NCI-H748 (cell line): ENCODE data around the gene LAGE3.

Source experiments
- DNase-seq: peaks from one replicate; lab custom pipeline; 2025; ENCODE audit not compliant: unreplicated experiment; lab: John Stamatoyannopoulos, UW

Gene LAGE3

GRCh38 chrX:154436374-154436982 is 42.6 kb downstream of the LAGE3 start:
- peak; percentile 64 for DNase-seq

- no peak for DNase-seq
These were observed 43.8 kb downstream of the LAGE3 start for GRCh38 chrX:154435171-154435733.

GRCh38 chrX:154434394-154435168 is 44.5 kb downstream of the LAGE3 start:
- DNase-seq, result no peak

DNA sequence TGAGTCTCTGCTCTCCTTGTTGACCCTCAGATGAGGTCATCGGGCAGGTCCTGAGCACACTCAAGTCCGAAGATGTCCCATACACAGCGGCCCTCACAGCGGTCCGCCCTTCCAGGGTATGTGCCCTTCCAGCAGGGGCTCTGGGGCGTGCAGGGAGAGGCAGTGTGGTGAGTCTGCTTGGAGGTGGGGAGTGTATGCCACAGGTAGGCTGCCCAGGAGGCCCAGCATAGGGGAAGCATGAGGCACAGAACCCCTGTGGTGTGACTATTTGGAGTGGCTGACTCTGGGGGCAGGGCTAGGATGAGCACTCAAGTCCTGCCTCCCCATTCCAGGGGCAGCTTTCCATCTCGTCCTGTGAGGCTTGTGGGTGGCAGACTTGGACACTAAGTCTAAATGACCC is 45.5 kb downstream of the LAGE3 start:
- DNase-seq, result no peak

DNA sequence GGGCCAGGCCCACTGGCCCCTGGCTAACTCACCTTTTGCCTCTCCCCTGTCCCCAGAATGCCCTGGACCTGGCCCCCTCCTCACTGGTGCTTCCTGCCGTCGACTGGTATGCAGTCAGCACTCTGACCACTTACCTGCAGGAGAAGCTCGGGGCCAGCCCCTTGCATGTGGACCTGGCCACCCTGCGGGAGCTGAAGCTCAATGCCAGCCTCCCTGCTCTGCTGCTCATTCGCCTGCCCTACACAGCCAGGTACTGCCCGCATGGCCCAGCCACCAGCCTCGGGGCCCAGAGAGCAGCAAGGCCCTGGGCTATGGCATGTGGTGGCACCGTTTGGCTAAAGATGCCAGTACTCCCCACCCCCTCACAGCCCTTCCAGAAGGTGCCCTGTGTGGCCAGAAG is 46.9 kb downstream of the LAGE3 start:
- DNase-seq, result no peak

GRCh38 chrX:154431341-154431740 is 47.7 kb downstream of the LAGE3 start:
- no peak for DNase-seq

DNA sequence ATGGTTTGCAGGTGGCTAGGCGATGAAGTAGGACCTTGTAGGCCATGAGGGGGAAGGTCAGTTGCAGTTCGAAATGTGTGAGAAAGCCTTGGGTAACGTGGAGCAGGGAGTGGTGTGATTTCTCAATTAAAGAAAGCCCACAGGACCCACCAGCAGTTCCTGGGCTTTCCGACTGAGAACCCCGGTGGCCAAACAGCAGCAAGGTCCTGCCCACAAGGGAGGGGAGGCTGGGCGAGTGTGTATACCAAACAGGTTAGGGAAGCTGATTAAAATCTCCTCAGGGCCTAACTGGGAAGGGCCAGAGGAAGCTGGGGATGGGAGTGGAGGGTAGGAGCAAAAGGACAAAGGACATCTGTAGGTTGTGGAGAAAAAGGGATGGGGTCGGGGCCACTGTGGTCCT is 48.2 kb downstream of the LAGE3 start:
- DNase-seq, result no peak

- no peak for DNase-seq
These were observed 48.6 kb downstream of the LAGE3 start for GRCh38 chrX:154430479-154430878.

DNA sequence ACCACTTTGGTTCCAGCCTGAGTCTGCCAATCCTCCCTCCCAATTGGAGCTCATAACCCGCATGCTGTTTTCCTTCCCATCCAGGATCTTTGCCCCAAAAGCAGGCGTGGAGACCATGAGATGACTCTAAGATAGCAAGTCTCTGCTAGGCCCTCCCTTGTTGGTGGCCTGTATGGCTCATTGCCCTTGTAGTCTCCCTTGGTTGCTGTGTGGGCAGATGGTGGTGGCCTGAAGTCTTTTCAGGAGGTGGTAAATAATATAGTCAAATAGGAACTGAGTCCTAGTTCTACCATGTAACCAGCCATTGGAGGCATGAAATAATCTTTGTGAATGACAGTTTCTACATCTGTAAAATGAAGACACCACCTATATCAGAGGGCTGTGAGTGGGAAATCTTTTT is 49.4 kb downstream of the LAGE3 start:
- no peak for DNase-seq

DNA sequence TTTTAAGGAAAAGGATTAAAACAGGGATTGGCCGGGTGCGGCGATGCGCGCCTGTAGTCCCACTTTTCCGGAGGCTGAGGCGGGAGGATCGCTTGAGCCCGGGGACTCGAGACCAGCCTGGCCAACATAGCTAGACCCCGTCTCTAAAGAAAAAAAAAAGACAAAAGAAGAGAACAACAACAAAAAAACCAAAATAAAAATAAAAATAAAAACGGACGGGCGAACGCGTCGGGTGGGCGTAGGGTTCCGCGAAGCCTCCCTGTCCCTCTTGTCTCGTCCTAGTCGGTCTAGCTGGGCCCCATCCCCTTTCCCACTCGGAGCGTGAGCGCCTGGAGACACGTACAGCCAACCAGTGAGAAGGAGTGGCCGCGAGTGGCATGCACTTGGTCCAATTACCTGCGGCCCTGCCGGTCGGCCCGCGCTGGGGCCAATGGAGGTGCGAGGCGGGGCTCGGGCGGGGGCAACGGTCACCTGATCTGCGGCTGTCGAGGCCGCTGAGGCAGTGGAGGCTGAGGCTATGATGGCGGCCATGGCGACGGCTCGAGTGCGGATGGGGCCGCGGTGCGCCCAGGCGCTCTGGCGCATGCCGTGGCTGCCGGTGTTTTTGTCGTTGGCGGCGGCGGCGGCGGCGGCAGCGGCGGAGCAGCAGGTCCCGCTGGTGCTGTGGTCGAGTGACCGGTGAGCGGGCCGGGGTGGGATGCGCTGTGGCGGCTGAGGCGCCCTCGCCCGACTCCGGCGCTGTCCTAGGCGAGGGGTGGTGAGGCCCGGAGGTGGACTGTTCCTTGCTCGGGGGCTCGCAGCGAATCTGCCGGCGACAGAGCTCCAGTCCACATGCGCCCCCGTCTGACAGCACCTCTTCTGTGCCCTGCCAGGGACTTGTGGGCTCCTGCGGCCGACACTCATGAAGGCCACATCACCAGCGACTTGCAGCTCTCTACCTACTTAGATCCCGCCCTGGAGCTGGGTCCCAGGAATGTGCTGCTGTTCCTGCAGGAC is 50.6 kb downstream of the LAGE3 start, which contains the start of gene ATP6AP1:
Gene ATP6AP1, plus strand, starts transcription at position 502 of the 996 bp plus-strand sequence. Its CDS starts 16 bp downstream, at position 518.
- DNase-seq, result peak; percentile 95
